Suprapubic skin (tissue), 4 donors: ENCODE data around the gene KBTBD12.

ENCODE experiments used
- EP300 ChIP-seq: sonication (generic); formaldehyde crosslinking; IDR thresholded peaks from one replicate; pipeline ENCODE4 v1.6.1; 2017; ENCODE audit warnings: antibody characterized with exemption
- POLR2A ChIP-seq, 2 donors: fragments of 450-650 bp; IDR thresholded peaks; one replicate each; pipeline ENCODE4 v1.6.1; 2017; ENCODE audit warnings: antibody characterized with exemption in 2 of 2, mild to moderate bottlenecking in 2 of 2, moderate library complexity in 2 of 2
- POLR2AphosphoS5 ChIP-seq, 3 donors: sonication (generic); formaldehyde crosslinking; IDR thresholded peaks; one replicate each; pipeline ENCODE4 v1.6.1; 2017; ENCODE audit warnings: antibody characterized with exemption in 3 of 3
- TF ChIP-seq, protein P1 (sequence below), 2 donors: fragments of 200-600 bp in 1 of 2; fragments of 450-650 bp in 1 of 2; sonication (generic) in 1 of 2; IDR thresholded peaks; one replicate each; pipeline ENCODE4 v1.5.1; 2016 to 2019; ENCODE audit warnings: antibody characterized with exemption in 2 of 2, mild to moderate bottlenecking in 1 of 2, moderate library complexity in 1 of 2

- TF ChIP-seq, protein P1, sequence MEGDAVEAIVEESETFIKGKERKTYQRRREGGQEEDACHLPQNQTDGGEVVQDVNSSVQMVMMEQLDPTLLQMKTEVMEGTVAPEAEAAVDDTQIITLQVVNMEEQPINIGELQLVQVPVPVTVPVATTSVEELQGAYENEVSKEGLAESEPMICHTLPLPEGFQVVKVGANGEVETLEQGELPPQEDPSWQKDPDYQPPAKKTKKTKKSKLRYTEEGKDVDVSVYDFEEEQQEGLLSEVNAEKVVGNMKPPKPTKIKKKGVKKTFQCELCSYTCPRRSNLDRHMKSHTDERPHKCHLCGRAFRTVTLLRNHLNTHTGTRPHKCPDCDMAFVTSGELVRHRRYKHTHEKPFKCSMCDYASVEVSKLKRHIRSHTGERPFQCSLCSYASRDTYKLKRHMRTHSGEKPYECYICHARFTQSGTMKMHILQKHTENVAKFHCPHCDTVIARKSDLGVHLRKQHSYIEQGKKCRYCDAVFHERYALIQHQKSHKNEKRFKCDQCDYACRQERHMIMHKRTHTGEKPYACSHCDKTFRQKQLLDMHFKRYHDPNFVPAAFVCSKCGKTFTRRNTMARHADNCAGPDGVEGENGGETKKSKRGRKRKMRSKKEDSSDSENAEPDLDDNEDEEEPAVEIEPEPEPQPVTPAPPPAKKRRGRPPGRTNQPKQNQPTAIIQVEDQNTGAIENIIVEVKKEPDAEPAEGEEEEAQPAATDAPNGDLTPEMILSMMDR (IDR thresholded peaks at IDR 0.05) = no peak
- TF ChIP-seq POLR2A (IDR thresholded peaks at IDR 0.05) = no peak
- TF ChIP-seq EP300 = no peak
- no peak for TF ChIP-seq POLR2AphosphoS5 (IDR thresholded peaks at IDR 0.05)
Observed at GRCh38 chr3:127899200-127899599, 15.8 kb upstream of the KBTBD12 start.
